ENCODE data around the gene MYCBPAP.

MYCBPAP gene

GRCh38 chr17:50502301-50502990 is 5.8 kb upstream of the MYCBPAP start:
- no peaks in the 10 kb centered on the region for H3K36me3 ChIP-seq (ENCODE audit: insufficient read depth, low read length)
- H3K4me1 ChIP-seq (ENCODE audit: insufficient read depth, low read length), result no peaks in the 10 kb centered on the region
- no peak overlapping the region for H2AFZ ChIP-seq (ENCODE audit: low read depth, low read length)
- H3K4me3 ChIP-seq (ENCODE audit: low read length), result no peak overlapping the region
- H3K9me3 ChIP-seq (ENCODE audit: low read length), result no peaks in the 10 kb centered on the region
- H3K27me3 ChIP-seq (ENCODE audit: insufficient read depth, low read length), result peaks cover 14% of the 10 kb centered on the region

GRCh38 chr17:50505591-50506130 is 2.6 kb upstream of the MYCBPAP start:
- Histone ChIP-seq H2AFZ (ENCODE audit: low read depth, low read length) (no peak overlapping the region), H3K27me3 (ENCODE audit: insufficient read depth, low read length) (peaks cover 22% of the 10 kb centered on the region), H3K4me3 (ENCODE audit: low read length) (no peak overlapping the region), H3K4me1 (ENCODE audit: insufficient read depth, low read length) (peaks cover 1% of the 10 kb centered on the region), H3K36me3 (ENCODE audit: insufficient read depth, low read length) (no peaks in the 10 kb centered on the region), H3K9me3 (ENCODE audit: low read length) (no peaks in the 10 kb centered on the region)

- Histone ChIP-seq H3K36me3 (ENCODE audit: insufficient read depth, low read length) (no peaks in the 10 kb centered on the region), H3K4me3 (ENCODE audit: low read length) (no peak overlapping the region), H2AFZ (ENCODE audit: low read depth, low read length) (no peak overlapping the region), H3K27me3 (ENCODE audit: insufficient read depth, low read length) (peaks cover 22% of the 10 kb centered on the region), H3K4me1 (ENCODE audit: insufficient read depth, low read length) (peaks cover 8% of the 10 kb centered on the region), H3K9me3 (ENCODE audit: low read length) (no peaks in the 10 kb centered on the region)
These were observed 1.9 kb upstream of the MYCBPAP start for GRCh38 chr17:50506298-50506697.

DNA sequence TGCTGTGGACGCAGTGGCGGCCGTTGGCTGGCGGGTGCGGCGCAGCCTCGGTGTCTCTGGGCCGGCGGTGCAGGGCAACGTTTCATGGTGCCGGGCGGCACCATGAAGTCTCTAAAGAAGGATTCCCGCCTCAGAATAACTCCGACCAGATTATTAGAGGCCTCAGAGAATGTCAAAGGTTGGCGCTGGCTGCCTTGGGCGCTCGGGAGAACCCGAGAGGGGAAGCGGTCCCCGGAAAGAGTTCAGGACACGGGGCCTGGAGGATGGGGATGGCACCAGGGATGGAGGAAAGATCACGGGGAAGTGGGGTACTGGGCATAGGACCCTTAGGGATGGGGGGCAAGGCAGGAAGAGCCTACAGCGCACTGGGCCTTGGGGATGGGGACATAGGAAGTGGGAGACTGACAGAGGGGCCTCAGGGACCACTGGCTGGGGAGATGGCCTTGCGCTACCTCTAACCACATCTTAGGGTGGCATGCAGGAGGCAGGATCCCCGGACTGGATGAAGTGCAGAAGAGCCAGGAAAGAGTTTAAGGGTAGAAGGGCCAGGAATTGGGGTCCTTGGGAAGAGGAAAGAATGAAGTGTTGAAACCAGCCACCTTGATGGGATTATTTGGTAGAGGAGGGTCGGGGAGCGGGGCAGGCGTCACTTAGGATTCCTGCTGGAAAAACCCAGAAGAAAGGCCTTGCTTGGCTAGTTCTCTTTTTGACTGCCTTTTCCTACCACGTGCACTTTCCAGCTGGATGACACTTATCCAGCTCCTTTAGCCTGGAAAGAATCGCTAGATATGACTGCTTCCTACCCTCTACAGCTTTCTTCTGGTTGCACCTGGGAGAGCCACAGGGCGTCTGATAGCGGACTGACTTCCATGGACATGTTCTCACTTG is 578 bp downstream of the MYCBPAP start:
- H3K4me1 ChIP-seq (ENCODE audit: insufficient read depth, low read length), result peaks cover 11% of the 10 kb centered on the region
- H3K9me3 ChIP-seq (ENCODE audit: low read length), result no peaks in the 10 kb centered on the region
- H3K27me3 ChIP-seq (ENCODE audit: insufficient read depth, low read length), result peaks cover 19% of the 10 kb centered on the region
- H2AFZ ChIP-seq (ENCODE audit: low read depth, low read length), result no peak overlapping the region
- no peaks in the 10 kb centered on the region for H3K36me3 ChIP-seq (ENCODE audit: insufficient read depth, low read length)
- no peak overlapping the region for H3K4me3 ChIP-seq (ENCODE audit: low read length)

- peaks cover 21% of the 10 kb centered on the region for H3K4me1 ChIP-seq (ENCODE audit: insufficient read depth, low read length)
- no peaks in the 10 kb centered on the region for H3K9me3 ChIP-seq (ENCODE audit: low read length)
- peaks cover 10% of the 10 kb centered on the region for H3K27me3 ChIP-seq (ENCODE audit: insufficient read depth, low read length)
- no peak overlapping the region for H2AFZ ChIP-seq (ENCODE audit: low read depth, low read length)
- no peak overlapping the region for H3K4me3 ChIP-seq (ENCODE audit: low read length)
- no peaks in the 10 kb centered on the region for H3K36me3 ChIP-seq (ENCODE audit: insufficient read depth, low read length)
These were observed 2.8 kb downstream of the MYCBPAP start for GRCh38 chr17:50511058-50511457.

DNA sequence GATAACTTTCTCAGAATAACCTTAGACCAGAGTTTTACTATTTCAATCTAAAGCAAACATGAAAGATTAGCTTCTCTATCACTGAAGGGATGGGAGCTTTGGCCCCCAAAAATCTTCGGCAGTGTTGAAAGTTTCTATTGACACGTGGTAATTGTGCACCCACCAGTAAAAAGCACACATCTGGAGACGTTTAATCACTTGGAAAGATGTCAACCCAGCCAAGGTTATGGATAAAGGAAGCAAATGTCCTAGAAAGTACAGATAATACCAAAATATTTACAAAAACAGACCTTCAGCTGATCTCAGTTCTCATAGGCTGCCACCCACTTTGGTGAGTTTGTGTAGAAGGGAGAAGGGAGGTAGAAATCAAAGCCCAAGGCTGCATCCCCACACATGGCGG is 5.3 kb downstream of the MYCBPAP start:
- Histone ChIP-seq H3K4me1 (ENCODE audit: insufficient read depth, low read length) (peaks cover 21% of the 10 kb centered on the region), H3K36me3 (ENCODE audit: insufficient read depth, low read length) (no peaks in the 10 kb centered on the region), H2AFZ (ENCODE audit: low read depth, low read length) (no peak overlapping the region), H3K27me3 (ENCODE audit: insufficient read depth, low read length) (peaks cover 19% of the 10 kb centered on the region), H3K4me3 (ENCODE audit: low read length) (no peak overlapping the region), H3K9me3 (ENCODE audit: low read length) (no peaks in the 10 kb centered on the region)

DNA sequence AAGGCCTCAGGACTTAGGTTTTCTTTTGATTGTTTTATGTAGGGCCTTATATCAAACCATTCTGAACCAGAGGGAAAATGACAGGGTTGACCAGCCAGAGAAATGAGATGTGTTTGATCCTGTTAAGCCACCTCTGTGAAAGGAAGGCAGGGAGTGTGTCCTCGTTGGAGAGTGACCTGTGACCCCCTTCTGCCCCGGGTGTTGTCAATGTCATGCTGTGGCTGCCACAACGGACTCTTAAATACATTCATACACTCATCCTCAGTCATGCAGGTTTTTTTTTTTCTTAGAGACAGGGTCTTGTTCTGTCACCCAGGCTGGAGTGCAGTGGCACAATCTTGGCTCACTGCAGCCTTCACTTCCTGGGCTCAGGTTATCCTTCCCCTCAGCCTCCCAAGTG is 6.1 kb downstream of the MYCBPAP start:
- Histone ChIP-seq H3K36me3 (ENCODE audit: insufficient read depth, low read length) (no peaks in the 10 kb centered on the region), H2AFZ (ENCODE audit: low read depth, low read length) (no peak overlapping the region), H3K27me3 (ENCODE audit: insufficient read depth, low read length) (peaks cover 18% of the 10 kb centered on the region), H3K4me1 (ENCODE audit: insufficient read depth, low read length) (peaks cover 21% of the 10 kb centered on the region), H3K4me3 (ENCODE audit: low read length) (no peak overlapping the region), H3K9me3 (ENCODE audit: low read length) (no peaks in the 10 kb centered on the region)

GRCh38 chr17:50514936-50515702 is 6.9 kb downstream of the MYCBPAP start:
- no peaks in the 10 kb centered on the region for H3K36me3 ChIP-seq (ENCODE audit: insufficient read depth, low read length)
- peaks cover 21% of the 10 kb centered on the region for H3K4me1 ChIP-seq (ENCODE audit: insufficient read depth, low read length)
- H3K27me3 ChIP-seq (ENCODE audit: insufficient read depth, low read length), result peaks cover 14% of the 10 kb centered on the region
- H3K9me3 ChIP-seq (ENCODE audit: low read length), result no peaks in the 10 kb centered on the region
- no peak overlapping the region for H2AFZ ChIP-seq (ENCODE audit: low read depth, low read length)
- H3K4me3 ChIP-seq (ENCODE audit: low read length), result no peak overlapping the region

DNA sequence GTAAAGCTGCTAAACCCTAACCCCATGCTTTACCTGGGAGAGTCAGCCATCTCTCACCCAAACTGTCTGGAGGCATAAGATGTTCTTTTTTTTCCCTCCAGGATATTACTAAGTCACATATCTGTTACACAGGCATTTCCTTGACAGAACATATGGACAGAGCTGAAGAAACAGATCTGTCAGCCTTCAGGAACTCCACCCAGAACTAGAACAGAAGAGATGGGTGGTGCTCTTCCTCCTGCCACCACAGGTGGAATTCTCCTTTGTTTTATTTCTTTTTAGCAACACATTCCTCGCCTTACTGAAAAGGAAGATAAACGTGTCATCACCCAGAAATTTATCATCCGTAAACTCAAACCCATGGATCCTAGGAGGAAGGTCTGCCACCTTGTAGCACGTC is 8.8 kb downstream of the MYCBPAP start:
- Histone ChIP-seq H3K36me3 (ENCODE audit: insufficient read depth, low read length) (no peaks in the 10 kb centered on the region), H3K9me3 (ENCODE audit: low read length) (no peaks in the 10 kb centered on the region), H3K4me1 (ENCODE audit: insufficient read depth, low read length) (peaks cover 10% of the 10 kb centered on the region), H3K4me3 (ENCODE audit: low read length) (no peak overlapping the region), H3K27me3 (ENCODE audit: insufficient read depth, low read length) (peaks cover 22% of the 10 kb centered on the region), H2AFZ (ENCODE audit: low read depth, low read length) (no peak overlapping the region)

GRCh38 chr17:50517504-50518383 is 9.5 kb downstream of the MYCBPAP start:
- Histone ChIP-seq H3K36me3 (ENCODE audit: insufficient read depth, low read length) (no peaks in the 10 kb centered on the region), H3K27me3 (ENCODE audit: insufficient read depth, low read length) (peaks cover 22% of the 10 kb centered on the region), H3K9me3 (ENCODE audit: low read length) (no peaks in the 10 kb centered on the region), H2AFZ (ENCODE audit: low read depth, low read length) (no peak overlapping the region), H3K4me3 (ENCODE audit: low read length) (no peak overlapping the region), H3K4me1 (ENCODE audit: insufficient read depth, low read length) (peaks cover 10% of the 10 kb centered on the region)

DNA sequence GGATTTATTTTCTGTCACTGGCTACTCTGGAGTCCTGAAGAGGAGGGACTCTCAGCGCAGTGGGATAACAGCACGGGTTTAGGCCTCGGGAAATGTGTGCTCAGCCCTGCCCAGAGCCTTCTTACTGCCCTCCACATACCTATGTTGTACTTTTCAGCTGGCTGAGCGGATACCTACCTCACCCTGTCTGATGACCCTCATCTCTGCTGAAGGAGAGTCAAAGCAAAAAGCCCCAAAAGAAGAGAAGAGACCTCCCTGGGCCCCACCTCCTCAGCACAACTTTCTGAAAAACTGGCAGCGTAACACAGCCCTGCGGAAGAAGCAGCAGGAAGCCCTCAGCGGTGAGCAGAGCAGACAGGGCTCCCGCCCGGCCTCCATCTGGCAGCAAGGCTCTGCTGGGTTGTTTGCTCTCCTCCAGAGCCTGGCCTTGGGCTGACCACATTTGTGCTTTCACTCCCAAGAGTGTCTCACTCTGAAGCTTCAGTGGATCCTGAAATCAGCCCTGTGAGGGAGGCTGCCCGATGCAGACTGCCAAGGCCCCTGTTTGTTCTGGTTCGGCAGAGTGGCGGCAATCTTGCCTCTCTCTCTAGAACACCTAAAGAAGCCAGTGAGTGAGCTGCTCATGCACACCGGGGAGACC is 10.3 kb downstream of the MYCBPAP start:
- Histone ChIP-seq H3K4me1 (ENCODE audit: insufficient read depth, low read length) (peaks cover 10% of the 10 kb centered on the region), H3K4me3 (ENCODE audit: low read length) (no peak overlapping the region), H2AFZ (ENCODE audit: low read depth, low read length) (no peak overlapping the region), H3K9me3 (ENCODE audit: low read length) (no peaks in the 10 kb centered on the region), H3K27me3 (ENCODE audit: insufficient read depth, low read length) (peaks cover 22% of the 10 kb centered on the region), H3K36me3 (ENCODE audit: insufficient read depth, low read length) (no peaks in the 10 kb centered on the region)
